ENCODE data around the gene ZNF236. TPM values are rescaled to one million over a fixed set of nuclear protein-coding genes. Genes with fewer than 3 reads are reported as not detected.

Gene ZNF236
- total RNA-seq, 1 experiment from 2014 or later: 22.2 TPM

GRCh38 chr18:76785872-76786271 is 36.5 kb upstream of the ZNF236 start:
- Mint-ChIP-seq H3K4me1 (ENCODE audit: low read depth, unreplicated experiment) (no peaks in the 10 kb centered on the region), H3K27ac (ENCODE audit: unreplicated experiment) (no peak overlapping the region), H3K36me3 (ENCODE audit: insufficient read depth, unreplicated experiment) (peaks cover 8% of the 10 kb centered on the region), H3K4me3 (ENCODE audit: low read depth, unreplicated experiment) (no peak overlapping the region), H3K27me3 (ENCODE audit: unreplicated experiment) (peaks cover 29% of the 10 kb centered on the region), H3K9me3 (ENCODE audit: low read depth, unreplicated experiment) (peaks cover 4% of the 10 kb centered on the region)
- no TSS peak for BruUV-seq (replicated peaks)
- no peak for DNase-seq
- intact Hi-C loops (cut with micrococcal nuclease; ENCODE audit: unreplicated experiment): no loop called here
- CTCF ChIA-PET: no interaction called here
- no peak for TF ChIP-seq CTCF (IDR thresholded peaks at IDR 0.05; ENCODE audit: unreplicated experiment)

GRCh38 chr18:76788571-76789317 is 33.6 kb upstream of the ZNF236 start:
- H3K27me3 Mint-ChIP-seq (ENCODE audit: unreplicated experiment): peaks cover 20% of the 10 kb centered on the region
- CTCF ChIA-PET: no interaction called here
- BruUV-seq (replicated peaks): no TSS peak

GRCh38 chr18:76791106-76791505 is 31.3 kb upstream of the ZNF236 start:
- no peak for TF ChIP-seq CTCF (IDR thresholded peaks at IDR 0.05; ENCODE audit: unreplicated experiment)

More at GRCh38 chr18:76788571-76789317, 33.6 kb upstream of the ZNF236 start:
- Mint-ChIP-seq H3K9me3 (ENCODE audit: low read depth, unreplicated experiment) (peaks cover 11% of the 10 kb centered on the region), H3K36me3 (ENCODE audit: insufficient read depth, unreplicated experiment) (peaks cover 8% of the 10 kb centered on the region), H3K4me3 (ENCODE audit: low read depth, unreplicated experiment) (no peak overlapping the region), H3K4me1 (ENCODE audit: low read depth, unreplicated experiment) (no peaks in the 10 kb centered on the region), H3K27ac (ENCODE audit: unreplicated experiment) (no peak overlapping the region)
- no peak for TF ChIP-seq CTCF (IDR thresholded peaks at IDR 0.05; ENCODE audit: unreplicated experiment)
- no peak for DNase-seq
- intact Hi-C loops (cut with micrococcal nuclease; ENCODE audit: unreplicated experiment): no loop called here

GRCh38 chr18:76791642-76792041 is 30.7 kb upstream of the ZNF236 start:
- no peak for DNase-seq
- no peaks in the 10 kb centered on the region for H3K4me1 Mint-ChIP-seq (ENCODE audit: low read depth, unreplicated experiment)
- no peak overlapping the region for H3K4me3 Mint-ChIP-seq (ENCODE audit: low read depth, unreplicated experiment)
- CTCF ChIA-PET: no interaction called here
- BruUV-seq (replicated peaks): no TSS peak
- no peak for TF ChIP-seq CTCF (IDR thresholded peaks at IDR 0.05; ENCODE audit: unreplicated experiment)
- intact Hi-C loops (cut with micrococcal nuclease; ENCODE audit: unreplicated experiment): no loop called here
- H3K27me3 Mint-ChIP-seq (ENCODE audit: unreplicated experiment): no peaks in the 10 kb centered on the region
- H3K36me3 Mint-ChIP-seq (ENCODE audit: insufficient read depth, unreplicated experiment): peaks cover 8% of the 10 kb centered on the region
- peaks cover 17% of the 10 kb centered on the region for H3K9me3 Mint-ChIP-seq (ENCODE audit: low read depth, unreplicated experiment)
- H3K27ac Mint-ChIP-seq (ENCODE audit: unreplicated experiment): no peak overlapping the region

More at GRCh38 chr18:76791106-76791505, 31.3 kb upstream of the ZNF236 start:
- Mint-ChIP-seq H3K4me1 (ENCODE audit: low read depth, unreplicated experiment) (no peaks in the 10 kb centered on the region), H3K4me3 (ENCODE audit: low read depth, unreplicated experiment) (no peak overlapping the region), H3K27me3 (ENCODE audit: unreplicated experiment) (peaks cover 3% of the 10 kb centered on the region), H3K36me3 (ENCODE audit: insufficient read depth, unreplicated experiment) (peaks cover 8% of the 10 kb centered on the region), H3K9me3 (ENCODE audit: low read depth, unreplicated experiment) (peaks cover 17% of the 10 kb centered on the region), H3K27ac (ENCODE audit: unreplicated experiment) (no peak overlapping the region)
- intact Hi-C loops (cut with micrococcal nuclease; ENCODE audit: unreplicated experiment): no loop called here
- CTCF ChIA-PET: no interaction called here
- no TSS peak for BruUV-seq (replicated peaks)
- DNase-seq: no peak

All from Calu3 (cell line).